Fibroblast of pulmonary artery (primary cell): ENCODE data around the gene UNC13C.

Experiments
- DNase-seq: peaks from one replicate; pipeline ENCODE4 v3.0.0-alpha.2; 2010; ENCODE audit warnings: low read depth
- H3K4me3 ChIP-seq: replicated peaks from 2 replicates; pipeline ENCODE4 v1.5.1; 2011; ENCODE audit warnings: low read depth, mild to moderate bottlenecking, control low read depth, low read length, moderate library complexity
- CTCF ChIP-seq: IDR thresholded peaks from 2 replicates; pipeline ENCODE4 v1.5.1; 2011; ENCODE audit warnings: mild to moderate bottlenecking, control low read depth, low read length, inconsistent platforms; ENCODE audit errors: missing control alignments

UNC13C gene

GRCh38 chr15:54559405-54560069 is 581.3 kb downstream of the UNC13C start:
- no peak overlapping the region for H3K4me3 ChIP-seq
- DNase-seq, result no peak
- no peak for TF ChIP-seq CTCF

- H3K4me3 ChIP-seq, result no peak overlapping the region
- no peak for DNase-seq
- TF ChIP-seq CTCF, result no peak
These were observed 582.2 kb downstream of the UNC13C start for GRCh38 chr15:54560417-54560816.

DNA sequence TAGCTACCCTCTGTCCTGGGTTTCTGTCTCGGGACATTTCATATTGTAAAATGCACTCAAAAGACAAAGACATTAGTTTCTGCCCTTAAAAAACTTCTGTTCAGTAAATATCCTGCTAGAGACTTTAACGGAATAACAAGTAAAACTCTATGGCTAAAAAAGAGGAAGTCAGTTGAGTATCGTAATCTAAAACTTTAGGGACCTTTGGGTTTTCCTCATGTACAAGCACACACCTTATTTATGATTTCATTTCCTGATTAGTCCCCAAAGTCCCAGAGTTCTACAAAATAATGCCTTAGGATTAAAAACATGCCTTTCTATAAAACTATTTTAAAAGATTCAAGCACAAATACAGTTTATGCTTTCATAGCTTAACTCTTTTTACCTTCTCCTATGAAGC is 585.9 kb downstream of the UNC13C start:
- H3K4me3 ChIP-seq, result no peak overlapping the region
- no peak for TF ChIP-seq CTCF
- DNase-seq, result no peak

DNA sequence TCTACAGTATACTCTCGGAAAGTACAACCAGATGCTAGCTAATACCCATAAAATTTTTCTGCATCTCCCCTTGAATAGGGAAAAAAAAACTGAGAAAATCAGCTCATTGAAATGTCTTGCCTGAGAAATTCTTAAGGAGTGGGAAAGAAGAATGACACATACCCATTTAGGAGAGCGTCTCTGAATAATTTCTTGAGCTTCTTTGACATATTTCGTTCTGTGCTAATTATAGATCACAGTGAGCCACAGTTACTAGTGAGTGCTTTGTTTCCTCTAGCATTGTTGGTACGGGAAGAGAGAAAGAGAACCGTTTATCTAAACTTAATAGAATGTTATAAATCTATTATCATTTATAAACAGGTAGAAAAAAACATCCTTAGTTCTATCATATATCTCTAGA is 588.4 kb downstream of the UNC13C start:
- DNase-seq, result no peak
- no peak for TF ChIP-seq CTCF
- H3K4me3 ChIP-seq, result no peak overlapping the region

GRCh38 chr15:54567408-54568035 is 589.3 kb downstream of the UNC13C start:
- TF ChIP-seq CTCF, result no peak
- H3K4me3 ChIP-seq, result no peak overlapping the region
- no peak for DNase-seq

- DNase-seq, result no peak
- no peak for TF ChIP-seq CTCF
- no peak overlapping the region for H3K4me3 ChIP-seq
These were observed 590.1 kb downstream of the UNC13C start for GRCh38 chr15:54568381-54568780.

- no peak overlapping the region for H3K4me3 ChIP-seq
- TF ChIP-seq CTCF, result no peak
- DNase-seq, result no peak
These were observed 593.3 kb downstream of the UNC13C start for GRCh38 chr15:54571576-54571975.
